Trophoblast cell (in vitro differentiated cells and primary cell): ENCODE results near the gene COL12A1.

ENCODE experiments used
- DNase-seq, 2 donors: peaks; one replicate each; pipeline ENCODE4 v3.0.0-alpha.2; 2016
- H2AFZ ChIP-seq: 2 replicates; pipeline ENCODE4 v1.6.1; 2013; ENCODE audit warnings: low read length, moderate library complexity, mild to moderate bottlenecking; ENCODE audit not compliant: insufficient read depth, poor library complexity
- H2AK5ac ChIP-seq: 2 replicates; pipeline ENCODE4 v1.6.1; 2013; ENCODE audit warnings: mild to moderate bottlenecking, low read length
- H2BK120ac ChIP-seq: 2 replicates; pipeline ENCODE4 v1.6.1; 2013; ENCODE audit warnings: low read length, mild to moderate bottlenecking, moderate library complexity; ENCODE audit not compliant: insufficient read depth, poor library complexity
- H2BK12ac ChIP-seq: 2 replicates; pipeline ENCODE4 v1.6.1; 2013; ENCODE audit warnings: mild to moderate bottlenecking, low read length, moderate library complexity
- H2BK5ac ChIP-seq: 2 replicates; pipeline ENCODE4 v1.6.1; 2013; ENCODE audit warnings: low read length, low read depth, moderate library complexity, mild to moderate bottlenecking; ENCODE audit not compliant: poor library complexity
- H3K14ac ChIP-seq: 2 replicates; pipeline ENCODE4 v1.6.1; 2013; ENCODE audit warnings: mild to moderate bottlenecking, low read length
- H3K18ac ChIP-seq: 2 replicates; pipeline ENCODE4 v1.6.1; 2013; ENCODE audit warnings: mild to moderate bottlenecking, low read length
- H3K23ac ChIP-seq: 2 replicates; pipeline ENCODE4 v1.6.1; 2013; ENCODE audit warnings: low read length
- H3K27ac ChIP-seq: 2 replicates; pipeline ENCODE4 v1.5.1; 2013; ENCODE audit warnings: low read depth, mild to moderate bottlenecking, inconsistent platforms, low read length, moderate library complexity
- H3K27me3 ChIP-seq: 2 replicates; pipeline ENCODE4 v1.6.1; 2013; ENCODE audit warnings: inconsistent platforms, mild to moderate bottlenecking, low read length, moderate library complexity; ENCODE audit not compliant: insufficient read depth
- H3K36me3 ChIP-seq, 2 experiments: 1 replicate in 1 of 2; 2 replicates in 1 of 2; pipeline ENCODE4 v1.6.1; 2013; ENCODE audit warnings: low read length in 2 of 2, mild to moderate bottlenecking in 2 of 2, moderate library complexity in 1 of 2; ENCODE audit not compliant: insufficient read depth in 2 of 2, control insufficient read depth in 1 of 2
- H3K4ac ChIP-seq: 2 replicates; pipeline ENCODE4 v1.6.1; 2013; ENCODE audit warnings: low read depth, mild to moderate bottlenecking, low read length, moderate library complexity
- H3K4me1 ChIP-seq, 2 experiments: 1 replicate in 1 of 2; 2 replicates in 1 of 2; pipeline ENCODE4 v1.6.1; 2013; ENCODE audit warnings: low read length in 2 of 2, mild to moderate bottlenecking in 2 of 2, moderate library complexity in 1 of 2; ENCODE audit not compliant: insufficient read depth in 2 of 2, control insufficient read depth in 1 of 2
- H3K4me2 ChIP-seq: 2 replicates; pipeline ENCODE4 v1.6.1; 2013; ENCODE audit warnings: inconsistent platforms, mild to moderate bottlenecking, low read length, moderate library complexity
- H3K4me3 ChIP-seq: 2 replicates; pipeline ENCODE4 v1.5.1; 2013; ENCODE audit warnings: mild to moderate bottlenecking, low read depth, low read length, inconsistent platforms
- H3K79me1 ChIP-seq: one replicate; pipeline ENCODE4 v1.6.1; 2013; ENCODE audit warnings: low read length
- H3K79me2 ChIP-seq: 2 replicates; pipeline ENCODE4 v1.6.1; 2013; ENCODE audit warnings: low read length, mild to moderate bottlenecking; ENCODE audit not compliant: control insufficient read depth, insufficient read depth, poor library complexity
- H3K9ac ChIP-seq: 2 replicates; pipeline ENCODE4 v1.6.1; 2013; ENCODE audit warnings: mild to moderate bottlenecking, low read length
- H3K9me3 ChIP-seq: 2 replicates; pipeline ENCODE4 v1.6.1; 2013; ENCODE audit warnings: low read depth, mild to moderate bottlenecking, control low read depth, inconsistent platforms, low read length; ENCODE audit not compliant: insufficient read depth
- H4K12ac ChIP-seq: 2 replicates; pipeline ENCODE4 v1.6.1; 2013; ENCODE audit warnings: low read depth, mild to moderate bottlenecking, low read length, moderate library complexity
- H4K8ac ChIP-seq: 2 replicates; pipeline ENCODE4 v1.6.1; 2013; ENCODE audit warnings: low read depth, mild to moderate bottlenecking, low read length, moderate library complexity
- H4K91ac ChIP-seq: one replicate; pipeline ENCODE4 v1.6.1; 2013; ENCODE audit warnings: low read depth, mild to moderate bottlenecking, low read length, moderate library complexity
- WGBS: extraction: QIAGEN DNeasy Blood & Tissue Kit; methylation state at CpG from one replicate; pipeline ENCODE4 v1.1.7; 2013; ENCODE audit warnings: missing lambda C conversion rate; ENCODE audit not compliant: insufficient read length, insufficient coverage; ENCODE audit errors: extremely low coverage; 5-methylcytosine and 5-hydroxymethylcytosine counted together

The COL12A1 gene

GRCh38 chr6:75201021-75201420 lies 4.8 kb downstream of the COL12A1 start:
- Histone ChIP-seq H3K4me1 (peaks cover 18 to 22% of the 10 kb centered on the region in 2 experiments), H3K9ac (no peak overlapping the region), H3K4ac (no peak overlapping the region), H2BK5ac (no peak overlapping the region), H3K14ac (no peak overlapping the region), H2AK5ac (no peak overlapping the region), H2AFZ (no peak overlapping the region), H3K36me3 (no peaks in the 10 kb centered on the region), H2BK120ac (no peak overlapping the region), H3K79me1 (peaks cover 9% of the 10 kb centered on the region), H3K27ac (no peak overlapping the region), H2BK12ac (no peak overlapping the region), H3K27me3 (no peaks in the 10 kb centered on the region), H3K9me3 (no peaks in the 10 kb centered on the region), H3K4me2 (no peak overlapping the region), H3K4me3 (no peak overlapping the region), H3K18ac (no peak overlapping the region), H4K12ac (no peak overlapping the region), H3K23ac (no peak overlapping the region), H4K8ac (no peak overlapping the region), H3K79me2 (peaks cover 2% of the 10 kb centered on the region), H4K91ac (no peak overlapping the region)
- no CpG with 5 or more reads among the region's 1 CpG for WGBS
- no peak for DNase-seq

- Histone ChIP-seq H3K18ac (no peak overlapping the region), H2BK12ac (no peak overlapping the region), H4K8ac (no peak overlapping the region), H3K9me3 (no peaks in the 10 kb centered on the region), H3K27me3 (no peaks in the 10 kb centered on the region), H2AFZ (no peak overlapping the region), H2AK5ac (no peak overlapping the region), H2BK120ac (no peak overlapping the region), H3K14ac (no peak overlapping the region), H3K4me2 (no peak overlapping the region), H3K27ac (no peak overlapping the region), H3K23ac (no peak overlapping the region), H4K91ac (no peak overlapping the region), H3K4me1 (peaks cover 18 to 19% of the 10 kb centered on the region in 2 experiments), H4K12ac (no peak overlapping the region), H3K79me2 (peaks cover 2% of the 10 kb centered on the region), H3K36me3 (no peaks in the 10 kb centered on the region), H3K9ac (no peak overlapping the region), H3K79me1 (peaks cover 5% of the 10 kb centered on the region), H3K4ac (no peak overlapping the region), H3K4me3 (no peak overlapping the region), H2BK5ac (no peak overlapping the region)
- WGBS = no CpG with 5 or more reads among the region's 3 CpGs
- DNase-seq = no peak
These were observed 6.0 kb downstream of the COL12A1 start for GRCh38 chr6:75199889-75200288.

DNA sequence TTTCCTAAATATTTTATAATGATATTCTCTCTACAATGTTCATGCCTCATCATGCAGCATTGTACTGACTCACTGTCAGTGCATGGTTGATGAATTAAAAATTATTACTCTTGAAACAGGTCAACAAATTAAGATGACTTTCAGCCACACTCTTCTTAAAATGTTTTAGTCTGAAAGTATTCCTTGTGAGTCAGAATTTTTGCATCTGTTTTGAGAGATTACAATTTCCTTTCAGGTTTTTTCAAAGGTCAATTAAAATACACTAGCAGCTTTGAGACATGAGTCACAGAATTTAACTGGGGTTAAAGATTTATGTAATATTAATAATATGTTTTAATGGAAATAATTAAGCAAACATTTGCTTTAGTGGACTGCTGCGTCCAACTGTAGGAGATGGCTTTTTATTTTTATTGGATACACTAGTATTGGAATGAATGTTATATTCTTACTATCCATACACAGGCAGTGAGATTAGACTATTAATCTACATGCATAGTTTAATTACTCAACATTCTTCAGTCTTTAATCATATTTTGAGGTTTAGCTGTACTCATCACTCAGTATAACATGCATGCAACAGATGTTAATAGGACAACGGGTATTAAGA lies 9.7 kb downstream of the COL12A1 start:
- H3K14ac ChIP-seq = no peak overlapping the region
- no peaks in the 10 kb centered on the region for H3K9me3 ChIP-seq
- no peak overlapping the region for H4K12ac ChIP-seq
- no peaks in the 10 kb centered on the region for H3K36me3 ChIP-seq
- no peaks in the 10 kb centered on the region for H3K27me3 ChIP-seq
- no peak overlapping the region for H3K4me2 ChIP-seq
- no CpG with 5 or more reads among the region's 2 CpGs for WGBS
- no peak overlapping the region for H3K4ac ChIP-seq
- no peaks in the 10 kb centered on the region for H3K79me1 ChIP-seq
- no peak overlapping the region for H2BK120ac ChIP-seq
- no peak for DNase-seq
- H3K18ac ChIP-seq = no peak overlapping the region
- H4K91ac ChIP-seq = no peak overlapping the region
- H2AFZ ChIP-seq = no peak overlapping the region
- H3K79me2 ChIP-seq = no peaks in the 10 kb centered on the region
- H3K27ac ChIP-seq = no peak overlapping the region
- no peak overlapping the region for H2AK5ac ChIP-seq
- no peak overlapping the region for H3K9ac ChIP-seq
- H3K23ac ChIP-seq = no peak overlapping the region
- H2BK12ac ChIP-seq = no peak overlapping the region
- H4K8ac ChIP-seq = no peak overlapping the region
- no peak overlapping the region for H3K4me3 ChIP-seq
- H2BK5ac ChIP-seq = no peak overlapping the region
- no peaks in the 10 kb centered on the region for H3K4me1 ChIP-seq

- no CpG with 5 or more reads among the region's 3 CpGs for WGBS
These were observed 17.5 kb downstream of the COL12A1 start for GRCh38 chr6:75188221-75188925.

More at GRCh38 chr6:75188221-75188925, 17.5 kb downstream of the COL12A1 start:
- Histone ChIP-seq H3K79me1 (peaks cover 2% of the 10 kb centered on the region), H3K23ac (no peak overlapping the region), H2AFZ (no peak overlapping the region), H2BK5ac (no peak overlapping the region), H3K9me3 (no peaks in the 10 kb centered on the region), H4K12ac (no peak overlapping the region), H3K4me1 (peaks cover 0 to 2% of the 10 kb centered on the region in 2 experiments), H4K91ac (no peak overlapping the region), H2BK120ac (no peak overlapping the region), H2BK12ac (no peak overlapping the region), H3K4ac (no peak overlapping the region), H3K27me3 (no peaks in the 10 kb centered on the region), H2AK5ac (no peak overlapping the region), H3K36me3 (peaks cover 0 to 1% of the 10 kb centered on the region in 2 experiments), H4K8ac (no peak overlapping the region), H3K14ac (no peak overlapping the region), H3K27ac (no peak overlapping the region), H3K4me3 (no peak overlapping the region), H3K18ac (no peak overlapping the region), H3K4me2 (no peak overlapping the region), H3K79me2 (no peaks in the 10 kb centered on the region), H3K9ac (no peak overlapping the region)
- DNase-seq = no peak
